HG03342 (cell line): ENCODE results near the gene CYP3A5.
"Not testable (repeated sequence)": the region's sequence is repeated elsewhere in the genome, so short reads cannot be mapped to it uniquely, and the experiment has no call there.

Source experiments
- ATAC-seq: cut with Tn5 transposase; IDR thresholded peaks from one replicate; pipeline ENCODE4 v1.9.1; 2021; ENCODE audit warnings: mild to moderate bottlenecking, moderate library complexity; ENCODE audit not compliant: unreplicated experiment

CYP3A5 gene

GRCh38 chr7:99643464-99643863 is 36.3 kb downstream of the CYP3A5 start:
- ATAC-seq = no peak

DNA sequence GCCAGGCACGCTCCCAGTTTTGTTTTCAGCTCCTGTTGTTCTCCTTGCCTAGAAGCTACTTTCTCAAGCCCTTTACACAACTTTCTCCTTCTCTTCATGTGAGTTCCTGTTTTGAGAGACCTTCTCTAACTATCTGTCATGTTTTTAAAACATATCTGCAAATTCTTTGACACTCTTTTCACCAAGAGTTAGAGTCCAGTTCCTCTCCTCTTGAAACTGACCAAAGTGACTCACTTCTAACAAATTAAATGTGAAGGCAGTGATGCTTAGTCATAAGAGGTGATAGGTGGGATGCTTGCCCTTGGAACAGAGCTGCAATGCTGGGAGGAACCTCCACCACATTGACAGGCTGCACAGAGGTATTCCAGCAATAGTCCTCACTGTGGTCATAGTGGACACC is 37.8 kb downstream of the CYP3A5 start:
- no peak for ATAC-seq

GRCh38 chr7:99639267-99639666 is 40.5 kb downstream of the CYP3A5 start:
- ATAC-seq = no peak

- no peak for ATAC-seq
Observed at GRCh38 chr7:99638731-99639130, 41.1 kb downstream of the CYP3A5 start.

- not testable (repeated sequence) for ATAC-seq
Observed at GRCh38 chr7:99637414-99637813, 42.4 kb downstream of the CYP3A5 start.

GRCh38 chr7:99631295-99632109 is 48.3 kb downstream of the CYP3A5 start:
- no peak for ATAC-seq

- no peak for ATAC-seq
Observed at GRCh38 chr7:99629643-99630042, 50.2 kb downstream of the CYP3A5 start.

GRCh38 chr7:99628471-99629465 is 51.0 kb downstream of the CYP3A5 start:
- ATAC-seq = no peak

GRCh38 chr7:99627513-99627912 is 52.3 kb downstream of the CYP3A5 start:
- ATAC-seq = no peak

GRCh38 chr7:99626661-99627060 is 53.1 kb downstream of the CYP3A5 start:
- ATAC-seq = no peak

DNA sequence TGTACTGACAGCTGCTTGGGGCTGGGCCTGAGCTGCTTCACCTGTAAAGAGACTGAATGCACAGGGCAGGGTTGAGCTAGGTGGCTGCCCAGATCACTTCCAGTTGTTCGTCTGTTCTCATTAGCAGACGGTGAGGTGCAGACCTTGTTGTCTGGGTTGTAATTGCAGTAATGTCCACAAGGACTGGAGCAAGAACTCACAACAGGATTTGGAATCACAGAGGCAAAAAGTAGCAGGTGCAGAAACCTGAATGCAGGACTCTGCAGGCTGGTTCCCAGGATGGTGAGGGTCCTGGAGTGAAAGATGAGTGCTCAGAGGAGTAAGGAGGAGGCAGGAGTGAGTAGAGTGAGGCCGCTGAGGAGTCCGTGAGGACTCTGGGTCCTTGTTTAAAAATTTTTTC is 53.8 kb downstream of the CYP3A5 start:
- no peak for ATAC-seq

DNA sequence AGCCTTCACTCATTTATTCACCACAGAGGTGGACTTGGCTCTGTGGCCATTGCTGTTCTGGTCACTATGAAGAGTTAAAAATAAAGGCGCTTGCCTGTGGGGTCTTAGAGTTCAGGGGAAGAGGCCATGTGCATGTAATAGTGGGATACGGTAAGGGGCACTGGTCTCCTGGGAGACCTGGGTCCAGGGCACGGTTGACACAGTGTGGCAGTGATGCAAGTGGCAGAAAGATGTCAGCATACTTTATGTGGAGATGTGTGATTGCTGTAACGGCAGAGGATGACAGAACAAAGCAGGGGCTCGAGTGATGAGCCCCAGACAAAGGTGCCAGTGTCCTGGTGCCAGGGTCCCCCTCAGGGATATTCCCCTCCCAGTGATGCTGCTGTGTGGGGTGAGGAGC is 54.5 kb downstream of the CYP3A5 start:
- ATAC-seq = no peak

GRCh38 chr7:99624484-99624883 is 55.3 kb downstream of the CYP3A5 start:
- ATAC-seq = no peak

GRCh38 chr7:99623702-99624447 is 55.9 kb downstream of the CYP3A5 start:
- ATAC-seq = no peak

- ATAC-seq = no peak
Observed at GRCh38 chr7:99623091-99623693, 56.6 kb downstream of the CYP3A5 start.

GRCh38 chr7:99622596-99622995 is 57.2 kb downstream of the CYP3A5 start:
- ATAC-seq = no peak

DNA sequence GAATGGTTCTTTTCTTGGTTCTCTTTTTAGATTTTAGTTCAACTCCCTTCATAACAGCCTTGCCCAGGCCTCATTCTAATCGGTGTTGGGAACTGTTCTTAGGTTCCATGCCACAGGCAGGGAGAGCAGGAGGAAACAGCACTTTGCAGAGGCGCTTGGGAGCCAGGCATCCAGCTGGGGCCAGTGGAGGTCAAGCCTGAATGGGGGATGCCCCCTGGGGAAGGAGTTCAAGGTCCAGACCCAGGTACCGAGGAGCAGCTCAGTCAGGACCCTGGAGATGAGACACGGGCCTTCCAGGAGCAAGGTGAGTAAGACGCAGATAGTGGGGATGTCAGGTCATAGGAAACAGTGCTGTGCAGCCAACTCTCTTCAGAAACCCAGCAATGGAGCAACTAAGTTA is 58.5 kb downstream of the CYP3A5 start:
- ATAC-seq = no peak

DNA sequence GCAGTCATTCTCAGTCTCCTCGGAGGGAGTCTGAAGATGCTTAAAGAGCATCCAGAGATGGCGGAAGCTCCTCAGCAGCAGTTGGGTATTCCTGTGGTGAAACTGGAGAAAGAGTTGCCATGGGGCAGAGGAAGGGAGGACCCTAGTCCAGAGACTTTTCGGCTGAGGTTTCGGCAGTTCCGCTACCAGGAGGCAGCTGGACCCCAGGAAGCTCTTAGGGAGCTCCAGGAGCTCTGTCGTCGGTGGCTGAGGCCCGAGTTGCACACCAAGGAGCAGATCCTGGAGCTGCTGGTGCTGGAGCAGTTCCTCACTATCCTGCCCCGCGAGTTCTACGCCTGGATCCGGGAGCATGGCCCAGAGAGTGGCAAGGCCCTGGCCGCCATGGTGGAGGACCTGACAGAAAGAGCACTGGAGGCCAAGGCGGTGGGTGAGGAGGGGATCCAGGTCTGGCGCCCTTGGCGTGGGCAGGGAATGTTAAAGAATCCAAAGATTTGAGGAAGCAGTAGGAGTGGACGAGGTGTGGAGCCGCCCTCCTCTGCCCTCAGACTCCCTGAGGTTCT is 60.1 kb downstream of the CYP3A5 start:
- no peak for ATAC-seq

GRCh38 chr7:99618726-99619125 is 61.1 kb downstream of the CYP3A5 start:
- no peak for ATAC-seq

DNA sequence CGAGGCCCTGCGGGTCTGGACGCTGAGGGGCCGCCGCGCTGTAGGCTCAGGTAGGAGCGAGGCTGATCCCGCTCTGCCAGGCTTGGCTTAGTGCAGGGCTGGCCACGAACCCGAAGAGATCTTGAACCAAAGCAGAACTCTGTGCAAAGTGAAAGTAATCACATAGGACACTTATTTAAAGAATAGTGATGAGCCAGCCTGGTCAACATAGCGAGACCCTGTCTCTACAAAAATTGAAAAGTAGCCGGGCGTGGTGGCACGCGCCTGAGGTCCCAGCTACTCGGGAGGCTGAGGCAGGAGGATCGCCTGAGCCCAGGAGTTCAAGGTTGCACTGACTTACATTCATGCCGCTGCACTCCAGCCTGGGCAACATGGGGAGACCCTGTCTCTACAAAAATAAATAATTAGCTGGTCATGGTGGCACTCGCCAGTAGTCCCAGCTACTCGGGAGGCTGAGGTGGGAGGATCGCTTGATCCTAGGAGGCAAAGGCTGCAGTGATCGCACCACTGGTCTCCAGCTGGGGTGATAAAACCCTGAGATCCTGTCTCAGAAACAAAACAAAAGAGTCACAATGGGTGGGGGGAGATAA is 62.5 kb downstream of the CYP3A5 start:
- ATAC-seq = peak; percentile 43
